GM12891 (cell line): ENCODE measurements around the gene HMGCS2.

Source experiments
- DNase-seq: peaks from one replicate; pipeline ENCODE4 v3.0.0; 2011; ENCODE audit warnings: low spot score; ENCODE audit not compliant: insufficient read length
- FAIRE-seq: peaks from 2 replicates; lab custom pipeline; 2011; peaks lifted over from hg19 to GRCh38; lab: Jason Lieb, UNC
- PAX5 ChIP-seq: IDR thresholded peaks from 2 replicates; pipeline ENCODE4 v1.6.1; 2011; ENCODE audit warnings: low read length, moderate library complexity, mild to moderate bottlenecking; ENCODE audit not compliant: insufficient read depth, severe bottlenecking
- POLR2A ChIP-seq: IDR thresholded peaks from 2 replicates; pipeline ENCODE4 v1.6.1; 2011; ENCODE audit warnings: low read depth, low read length, control low read depth
- POLR2AphosphoS5 ChIP-seq: IDR thresholded peaks from 2 replicates; pipeline ENCODE4 v1.6.1; 2011; ENCODE audit warnings: low read depth, low read length, control low read depth
- POU2F2 ChIP-seq: IDR thresholded peaks from 2 replicates; pipeline ENCODE4 v1.6.1; 2011; ENCODE audit warnings: low read depth, mild to moderate bottlenecking, control low read depth, low read length, moderate library complexity
- SPI1 ChIP-seq: IDR thresholded peaks from 2 replicates; pipeline ENCODE4 v1.6.1; 2011; ENCODE audit warnings: low read depth, low read length, control low read depth
- TAF1 ChIP-seq: IDR thresholded peaks from 2 replicates; pipeline ENCODE4 v1.6.1; 2011; ENCODE audit warnings: low read depth, low read length, control low read depth

HMGCS2 gene

GRCh38 chr1:119764220-119764619, 4.5 kb downstream of the HMGCS2 start:
- FAIRE-seq (no peak), DNase-seq (no peak)
- TF ChIP-seq TAF1 (no peak), SPI1 (no peak), POU2F2 (no peak), POLR2AphosphoS5 (no peak), PAX5 (no peak)

- TF ChIP-seq PAX5 (no peak), SPI1 (no peak), POLR2AphosphoS5 (no peak), TAF1 (no peak), POU2F2 (no peak), POLR2A (no peak)
- DNase-seq (no peak), FAIRE-seq (no peak)
Measured at GRCh38 chr1:119762953-119763352, 5.8 kb downstream of the HMGCS2 start.

- DNase-seq (no peak), FAIRE-seq (no peak)
- TF ChIP-seq SPI1 (no peak), POLR2A (no peak), TAF1 (no peak), POU2F2 (no peak), POLR2AphosphoS5 (no peak), PAX5 (no peak)
Measured at GRCh38 chr1:119762409-119762808, 6.3 kb downstream of the HMGCS2 start.

DNA sequence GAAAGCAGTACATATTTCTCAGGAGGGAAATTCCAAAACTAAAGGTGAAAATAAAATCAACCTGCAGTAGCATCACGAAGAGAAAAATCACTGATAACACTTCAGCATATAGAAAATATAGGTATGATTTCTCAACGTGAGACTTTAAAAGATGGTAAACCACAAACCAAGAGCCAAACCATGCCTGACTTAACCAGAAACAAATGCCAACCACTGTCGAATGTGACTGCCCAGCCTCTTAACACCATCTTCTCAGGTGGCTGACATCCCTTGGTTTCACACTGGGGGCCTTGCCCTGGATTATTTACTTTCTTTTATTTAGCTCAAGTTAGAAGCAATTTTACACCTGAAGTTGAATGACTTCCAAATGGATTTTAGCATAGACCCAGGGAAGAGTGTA, 10.1 kb downstream of the HMGCS2 start:
- DNase-seq (no peak), FAIRE-seq (no peak)
- TF ChIP-seq POLR2A (no peak), POU2F2 (no peak), TAF1 (no peak), POLR2AphosphoS5 (no peak), SPI1 (no peak), PAX5 (no peak)

DNA sequence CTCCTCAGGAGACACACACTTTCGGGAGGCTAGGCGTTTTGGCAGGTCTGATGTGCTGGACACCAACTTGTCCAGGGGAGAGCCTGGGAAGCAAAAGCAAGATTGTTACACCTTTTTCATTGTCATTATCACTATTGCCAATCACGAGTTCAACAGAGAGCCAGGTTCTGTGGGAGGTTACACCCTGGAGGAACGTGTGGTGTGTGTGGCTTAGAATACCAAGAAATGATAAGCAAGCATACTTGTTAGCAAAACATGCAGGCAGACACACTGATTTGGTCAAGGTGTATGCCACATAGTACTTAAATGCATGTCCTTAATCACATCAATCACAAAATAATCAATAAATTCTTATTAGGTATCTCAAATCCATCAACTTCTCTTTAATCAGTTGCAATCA, 16.1 kb downstream of the HMGCS2 start:
- FAIRE-seq = no peak
- no peak for TF ChIP-seq POLR2AphosphoS5
- TF ChIP-seq PAX5 = no peak
- TF ChIP-seq SPI1 = no peak
- TF ChIP-seq POLR2A = no peak
- no peak for TF ChIP-seq TAF1
- TF ChIP-seq POU2F2 = no peak
- no peak for DNase-seq

- TF ChIP-seq SPI1 (no peak), POLR2AphosphoS5 (no peak), PAX5 (no peak), POLR2A (no peak), POU2F2 (no peak), TAF1 (no peak)
- DNase-seq (no peak), FAIRE-seq (no peak)
Measured at GRCh38 chr1:119748040-119748439, 20.7 kb downstream of the HMGCS2 start.

DNA sequence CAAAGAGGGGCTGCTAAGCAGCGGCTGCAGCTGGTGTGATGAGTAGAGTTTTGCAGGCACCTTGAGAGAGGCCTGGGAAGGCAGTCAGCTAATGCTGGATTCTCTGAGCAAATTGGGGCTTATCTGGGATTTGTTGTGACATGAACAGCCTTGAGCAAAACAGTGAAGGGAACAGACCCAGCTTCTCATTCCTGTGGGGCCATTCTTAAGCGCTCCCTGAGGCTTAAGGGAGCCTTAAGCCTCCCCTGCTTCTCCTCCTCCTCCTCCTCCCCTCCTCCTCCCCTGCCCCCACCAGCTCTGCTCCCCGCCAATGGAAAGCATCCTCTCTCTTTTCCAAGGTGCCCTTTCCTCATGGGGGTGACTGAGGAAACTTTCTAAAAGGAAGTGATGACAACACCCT, 21.3 kb downstream of the HMGCS2 start:
- FAIRE-seq = no peak
- no peak for DNase-seq
- TF ChIP-seq TAF1 = no peak
- TF ChIP-seq POLR2A = no peak

- DNase-seq = no peak
- TF ChIP-seq TAF1 = no peak
- FAIRE-seq = no peak
Measured at GRCh38 chr1:119745034-119745433, 23.7 kb downstream of the HMGCS2 start.

DNA sequence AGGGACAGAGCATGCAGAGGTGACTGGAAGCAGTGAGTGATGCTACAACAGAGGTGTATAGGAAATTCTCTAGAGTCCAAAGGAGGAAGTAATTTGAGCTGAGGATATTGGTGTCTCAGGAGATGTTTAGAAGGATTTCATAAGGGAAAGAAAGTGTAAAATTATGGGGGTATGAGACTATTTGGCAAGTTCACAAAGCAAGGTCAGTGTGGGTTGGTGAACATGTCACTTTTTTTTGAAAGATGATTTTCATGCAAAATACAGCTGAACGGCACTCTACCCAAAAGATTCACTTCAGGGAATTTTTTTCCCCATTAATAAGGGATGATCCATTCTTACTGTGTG, 24.1 kb downstream of the HMGCS2 start:
- FAIRE-seq (no peak), DNase-seq (no peak)
- TF ChIP-seq TAF1 = no peak
- TF ChIP-seq POU2F2 = no peak
- no peak for TF ChIP-seq SPI1
- TF ChIP-seq POLR2A = no peak
- TF ChIP-seq POLR2AphosphoS5 = no peak
- no peak for TF ChIP-seq PAX5

DNA sequence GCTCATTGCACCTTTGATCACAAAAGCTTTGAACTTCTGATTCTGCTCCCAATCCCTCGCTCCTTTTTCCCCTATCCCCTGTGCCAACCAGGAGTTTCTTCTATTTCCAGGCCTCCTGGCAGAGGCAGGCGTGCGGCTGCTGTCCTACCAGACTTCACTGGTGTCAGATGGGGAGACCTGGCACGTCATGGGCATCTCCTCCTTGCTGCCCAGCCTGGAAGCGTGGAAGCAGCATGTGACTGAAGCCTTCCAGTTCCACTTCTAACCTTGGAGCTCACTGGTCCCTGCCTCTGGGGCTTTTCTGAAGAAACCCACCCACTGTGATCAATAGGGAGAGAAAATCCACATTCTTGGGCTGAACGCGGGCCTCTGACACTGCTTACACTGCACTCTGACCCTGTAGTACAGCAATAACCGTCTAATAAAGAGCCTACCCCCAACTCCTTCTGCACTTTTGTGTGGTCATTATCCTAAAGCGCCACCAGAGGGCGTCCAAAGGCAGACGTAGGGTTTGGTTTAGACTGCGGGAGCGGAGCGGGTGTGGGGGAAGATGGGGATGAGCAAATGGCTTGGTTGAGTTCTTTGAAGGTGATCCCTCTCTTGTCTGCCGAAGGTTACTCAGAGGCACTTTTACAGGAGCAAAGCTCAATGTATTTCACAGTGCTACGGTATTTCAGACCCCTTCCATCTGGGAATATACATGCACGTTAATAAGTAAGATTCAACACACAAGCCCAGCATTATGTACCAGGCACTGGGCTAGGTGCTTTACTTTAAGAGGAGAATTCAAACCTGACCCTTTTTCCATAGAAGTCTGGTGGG, 24.7 kb downstream of the HMGCS2 start:
- TF ChIP-seq TAF1 (no peak), POLR2AphosphoS5 (no peak), POU2F2 (no peak), SPI1 (no peak), PAX5 (no peak), POLR2A (no peak)
- peak; percentile 87 for FAIRE-seq
- DNase-seq = peak; percentile 58
